Nephron (organoid): ENCODE data around the gene UNCX.

ENCODE experiments used
- H3K27ac Mint-ChIP-seq, 3 experiments: 2 replicates each; pipeline ENCODE4 v1.8.0; 2020; ENCODE audit warnings: mixed read lengths in 3 of 3, mild to moderate bottlenecking in 2 of 3, moderate library complexity in 1 of 3
- H3K27me3 Mint-ChIP-seq: 2 replicates; pipeline ENCODE4 v1.8.0; 2021; ENCODE audit warnings: low read depth, mild to moderate bottlenecking, moderate library complexity, mixed read lengths
- H3K36me3 Mint-ChIP-seq: 2 replicates; pipeline ENCODE4 v1.8.0; 2020; ENCODE audit warnings: low read depth, mixed read lengths
- H3K4me1 Mint-ChIP-seq: 2 replicates; pipeline ENCODE4 v1.8.0; 2020; ENCODE audit warnings: mixed read lengths
- H3K4me3 Mint-ChIP-seq, 3 experiments: 2 replicates each; pipeline ENCODE4 v1.8.0; 2020; ENCODE audit warnings: mild to moderate bottlenecking in 3 of 3, mixed read lengths in 3 of 3, moderate library complexity in 2 of 3
- H3K9me3 Mint-ChIP-seq: 2 replicates; pipeline ENCODE4 v1.8.0; 2020; ENCODE audit warnings: mixed read lengths
- CTCF ChIP-seq, 3 experiments: fragments of 200-600 bp; sonication (generic); IDR thresholded peaks; one replicate each; pipeline ENCODE4 v1.5.0; 2021; ENCODE audit warnings: antibody characterized with exemption in 3 of 3; ENCODE audit not compliant: unreplicated experiment in 3 of 3

Gene UNCX

GRCh38 chr7:1284743-1285458, 52.2 kb downstream of the UNCX start:
- H3K36me3 Mint-ChIP-seq = no peaks in the 10 kb centered on the region
- TF ChIP-seq CTCF (IDR thresholded peaks at IDR 0.05; ENCODE audit: unreplicated experiment in 3 of 3) = no peak
- no peak overlapping the region for H3K4me3 Mint-ChIP-seq
- peaks cover 51% of the 10 kb centered on the region for H3K27me3 Mint-ChIP-seq
- H3K4me1 Mint-ChIP-seq = peaks cover 4% of the 10 kb centered on the region
- no peak overlapping the region for H3K27ac Mint-ChIP-seq
- H3K9me3 Mint-ChIP-seq = no peaks in the 10 kb centered on the region

DNA sequence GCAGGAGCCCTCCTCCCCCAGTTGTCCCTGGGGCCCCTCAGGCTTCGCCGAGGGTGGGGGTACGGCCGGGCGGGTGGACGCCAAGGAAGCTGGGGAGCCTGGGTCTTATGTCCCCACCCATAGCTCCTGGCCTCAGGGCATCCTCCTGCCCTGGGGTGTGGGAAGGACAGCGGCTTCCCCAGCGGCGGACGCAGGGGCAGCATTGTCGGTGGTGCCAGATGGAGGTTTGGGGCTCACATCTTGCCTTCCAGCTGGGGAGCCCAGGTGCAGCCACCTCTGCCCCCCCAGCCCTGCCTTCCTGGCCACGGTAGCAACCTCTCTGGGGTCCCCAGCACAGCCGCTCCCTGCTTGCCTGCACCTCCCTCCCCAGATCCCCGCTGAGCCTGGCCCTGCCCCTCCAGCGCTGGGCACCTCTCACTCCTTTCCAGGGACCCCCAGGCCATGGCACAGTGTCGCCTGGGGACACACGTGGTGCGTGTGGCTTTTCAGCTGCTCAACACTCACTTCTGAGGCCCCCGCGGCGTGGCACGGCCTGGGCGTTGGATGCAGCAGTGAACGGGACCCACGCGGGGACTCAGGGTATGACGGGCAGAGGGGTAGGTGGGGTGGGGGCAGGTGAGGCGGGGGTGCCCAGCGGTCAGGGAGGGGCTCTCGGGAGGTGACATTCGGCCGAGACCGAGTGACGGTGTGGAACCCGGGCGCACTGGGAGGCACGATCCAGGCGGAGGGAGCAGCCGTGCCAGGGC, 53.1 kb downstream of the UNCX start:
- H3K27ac Mint-ChIP-seq = no peak overlapping the region
- H3K36me3 Mint-ChIP-seq = no peaks in the 10 kb centered on the region
- no peak overlapping the region for H3K4me3 Mint-ChIP-seq
- no peaks in the 10 kb centered on the region for H3K9me3 Mint-ChIP-seq
- H3K27me3 Mint-ChIP-seq = peaks cover 54% of the 10 kb centered on the region
- no peak for TF ChIP-seq CTCF (IDR thresholded peaks at IDR 0.05; ENCODE audit: unreplicated experiment in 3 of 3)
- H3K4me1 Mint-ChIP-seq = peaks cover 8% of the 10 kb centered on the region
